ENCODE results near the gene AP3B1.
"Not testable (repeated sequence)": the region's sequence is repeated elsewhere in the genome, so short reads cannot be mapped to it uniquely, and the experiment has no call there.

The AP3B1 gene

DNA sequence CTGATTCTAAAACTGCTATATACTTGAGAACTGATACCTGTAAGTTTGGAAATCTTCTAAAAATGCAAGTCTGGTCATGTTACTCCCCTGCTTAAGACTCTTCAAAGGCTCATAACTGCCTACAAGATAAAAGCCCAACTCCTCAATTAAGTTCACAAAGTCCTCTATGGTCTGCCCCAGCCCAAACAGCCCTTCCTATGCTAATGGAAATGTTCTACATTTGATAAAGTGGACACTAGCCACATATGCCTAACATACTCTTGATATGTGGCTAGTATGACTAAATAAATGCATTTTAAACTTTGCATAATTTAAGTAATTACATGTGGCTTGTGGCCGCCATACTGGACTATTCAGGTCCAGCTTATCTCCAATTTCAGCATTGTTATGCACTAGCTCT lies 204.5 kb downstream of the AP3B1 start:
- DNase-seq (ENCODE audit: low read depth) = no peak
- H3K4me3 ChIP-seq (ENCODE audit: low read depth, low read length) = no peak overlapping the region
- TF ChIP-seq, protein P1, sequence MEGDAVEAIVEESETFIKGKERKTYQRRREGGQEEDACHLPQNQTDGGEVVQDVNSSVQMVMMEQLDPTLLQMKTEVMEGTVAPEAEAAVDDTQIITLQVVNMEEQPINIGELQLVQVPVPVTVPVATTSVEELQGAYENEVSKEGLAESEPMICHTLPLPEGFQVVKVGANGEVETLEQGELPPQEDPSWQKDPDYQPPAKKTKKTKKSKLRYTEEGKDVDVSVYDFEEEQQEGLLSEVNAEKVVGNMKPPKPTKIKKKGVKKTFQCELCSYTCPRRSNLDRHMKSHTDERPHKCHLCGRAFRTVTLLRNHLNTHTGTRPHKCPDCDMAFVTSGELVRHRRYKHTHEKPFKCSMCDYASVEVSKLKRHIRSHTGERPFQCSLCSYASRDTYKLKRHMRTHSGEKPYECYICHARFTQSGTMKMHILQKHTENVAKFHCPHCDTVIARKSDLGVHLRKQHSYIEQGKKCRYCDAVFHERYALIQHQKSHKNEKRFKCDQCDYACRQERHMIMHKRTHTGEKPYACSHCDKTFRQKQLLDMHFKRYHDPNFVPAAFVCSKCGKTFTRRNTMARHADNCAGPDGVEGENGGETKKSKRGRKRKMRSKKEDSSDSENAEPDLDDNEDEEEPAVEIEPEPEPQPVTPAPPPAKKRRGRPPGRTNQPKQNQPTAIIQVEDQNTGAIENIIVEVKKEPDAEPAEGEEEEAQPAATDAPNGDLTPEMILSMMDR (IDR thresholded peaks at IDR 0.05; ENCODE audit: low read depth, low read length, missing control alignments) = no peak

DNA sequence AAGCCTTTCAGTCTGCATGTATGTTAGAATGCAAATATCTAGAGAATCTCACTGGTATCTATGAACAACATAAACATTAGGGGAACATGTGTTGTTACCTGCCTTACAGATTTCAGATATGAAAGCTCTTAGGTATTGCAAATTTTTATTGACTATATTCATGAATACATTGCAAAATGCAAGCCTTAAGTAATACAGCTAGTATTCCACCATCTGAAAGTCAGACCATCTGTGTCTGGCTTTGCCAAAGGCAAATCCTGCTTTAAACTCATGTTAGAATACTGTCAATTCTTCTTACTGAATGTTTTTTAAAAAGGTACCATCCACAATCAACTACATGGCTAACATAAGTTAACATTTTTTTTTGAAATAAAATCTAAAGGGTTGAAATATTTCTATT lies 215.6 kb downstream of the AP3B1 start:
- DNase-seq (ENCODE audit: low read depth) = no peak
- no peak overlapping the region for H3K4me3 ChIP-seq (ENCODE audit: low read depth, low read length)
- TF ChIP-seq, protein P1 (IDR thresholded peaks at IDR 0.05; ENCODE audit: low read depth, low read length, missing control alignments) = no peak

DNA sequence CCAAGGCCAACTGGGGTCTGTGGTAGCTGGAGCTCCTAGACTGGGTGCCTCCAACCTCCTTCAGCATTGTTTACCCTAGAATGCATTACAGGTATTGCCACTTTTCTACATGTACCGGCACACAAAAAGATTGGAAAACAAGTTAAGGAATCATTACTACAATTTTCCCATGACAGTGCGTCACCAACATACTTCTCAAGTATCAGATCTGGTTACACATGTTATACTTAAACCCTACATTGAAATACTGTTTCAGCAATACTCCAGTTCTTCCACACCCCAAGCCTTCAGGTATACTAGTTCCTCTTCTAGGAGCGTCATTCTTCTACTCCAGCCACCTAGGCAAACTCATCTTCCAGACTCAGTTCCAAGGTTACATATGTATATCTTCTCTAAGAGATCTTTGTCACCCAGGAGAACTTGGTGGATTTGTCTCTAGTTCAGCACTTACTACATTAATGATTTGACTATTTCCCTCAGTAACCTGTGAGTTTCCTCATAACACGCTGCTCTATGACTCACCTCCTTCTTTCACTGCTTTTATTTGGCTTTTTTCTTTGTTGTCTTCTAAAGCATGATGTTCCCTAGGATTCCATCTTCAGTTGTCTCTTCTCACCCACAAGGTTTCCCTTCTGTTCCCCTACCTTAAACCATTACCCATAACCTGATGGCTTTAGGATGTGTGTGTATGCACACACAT lies 217.0 kb downstream of the AP3B1 start:
- TF ChIP-seq, protein P1 (IDR thresholded peaks at IDR 0.05; ENCODE audit: low read depth, low read length, missing control alignments) = no peak
- no peak overlapping the region for H3K4me3 ChIP-seq (ENCODE audit: low read depth, low read length)
- DNase-seq (ENCODE audit: low read depth) = no peak

DNA sequence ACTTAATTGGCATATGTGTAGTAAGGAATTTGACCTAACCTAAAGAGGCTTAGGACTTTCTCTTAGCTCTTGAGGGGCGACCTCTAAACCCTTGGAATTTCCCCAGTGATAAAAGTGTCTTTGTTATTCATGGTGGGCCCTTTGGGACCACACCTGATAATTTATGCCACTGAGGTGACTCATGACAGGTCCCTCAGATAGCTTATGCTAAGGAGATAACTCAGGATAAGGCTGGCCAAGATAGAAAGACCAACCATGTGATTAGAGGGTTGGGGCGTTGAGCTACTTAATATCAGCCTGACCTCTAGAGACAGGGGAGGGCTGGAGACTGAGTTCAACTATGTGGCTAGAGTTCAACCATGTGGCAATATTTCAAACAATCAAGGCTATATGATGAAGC lies 218.1 kb downstream of the AP3B1 start:
- DNase-seq (ENCODE audit: low read depth) = no peak
- H3K4me3 ChIP-seq (ENCODE audit: low read depth, low read length) = no peak overlapping the region
- TF ChIP-seq, protein P1 (IDR thresholded peaks at IDR 0.05; ENCODE audit: low read depth, low read length, missing control alignments) = no peak

DNA sequence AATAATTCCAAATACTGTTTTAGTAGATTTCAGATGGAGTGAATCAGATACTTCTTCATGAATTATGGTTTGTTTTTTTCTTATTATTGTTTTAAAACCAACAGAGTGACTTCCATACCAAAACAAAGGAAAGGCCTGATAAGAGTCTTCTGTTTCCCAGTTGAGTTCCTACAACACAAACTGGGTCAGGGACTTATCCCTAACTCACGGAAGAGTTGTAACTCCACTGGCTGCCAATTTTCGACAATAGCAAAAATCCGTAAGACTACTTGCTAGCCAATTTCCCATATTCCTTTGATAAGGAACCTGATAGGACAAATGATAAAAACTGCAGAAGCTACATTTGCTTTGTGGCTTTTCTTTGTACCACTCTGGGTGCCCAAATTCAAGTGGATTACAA lies 219.2 kb downstream of the AP3B1 start:
- no peak for DNase-seq (ENCODE audit: low read depth)
- H3K4me3 ChIP-seq (ENCODE audit: low read depth, low read length) = no peak overlapping the region
- TF ChIP-seq, protein P1 (IDR thresholded peaks at IDR 0.05; ENCODE audit: low read depth, low read length, missing control alignments) = no peak

DNA sequence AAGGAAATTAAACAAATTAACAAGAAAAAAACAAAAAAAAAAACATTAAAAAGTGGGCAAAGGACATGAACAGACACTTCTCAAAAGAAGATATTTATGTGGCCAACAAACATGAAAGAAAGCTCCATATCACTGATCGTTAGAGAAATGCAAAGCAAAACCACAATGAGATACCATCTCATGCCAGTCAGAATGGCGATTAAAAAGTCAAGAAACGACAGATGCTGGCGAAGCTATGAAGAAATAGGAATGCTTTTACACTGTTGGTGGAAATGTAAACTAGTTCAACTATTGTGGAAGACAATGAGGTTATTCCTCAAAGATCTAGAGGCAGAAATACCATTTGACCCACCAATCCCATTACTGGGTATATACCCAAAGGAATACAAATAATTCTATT lies 223.8 kb downstream of the AP3B1 start:
- DNase-seq (ENCODE audit: low read depth); H3K4me3 ChIP-seq (ENCODE audit: low read depth, low read length): not testable (repeated sequence)

DNA sequence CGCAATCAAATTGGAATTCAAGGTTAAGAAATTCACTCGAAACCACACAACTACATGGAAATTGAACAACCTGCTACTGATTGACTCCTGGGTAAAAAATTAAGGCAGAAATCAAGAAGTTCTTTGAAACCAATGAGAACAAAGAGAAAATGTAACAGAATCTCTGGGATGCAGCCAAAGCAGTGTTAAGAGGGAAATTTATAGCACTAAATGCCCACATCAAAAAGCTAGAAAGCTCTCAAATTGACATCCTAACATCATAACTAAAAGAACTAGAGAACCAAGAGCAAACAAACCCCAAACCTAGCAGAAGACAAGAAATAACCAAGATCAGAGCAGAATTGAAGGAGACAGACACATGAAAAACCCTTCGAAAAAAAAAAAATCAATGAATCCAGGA lies 226.9 kb downstream of the AP3B1 start:
- H3K4me3 ChIP-seq (ENCODE audit: low read depth, low read length); DNase-seq (ENCODE audit: low read depth): not testable (repeated sequence)

DNA sequence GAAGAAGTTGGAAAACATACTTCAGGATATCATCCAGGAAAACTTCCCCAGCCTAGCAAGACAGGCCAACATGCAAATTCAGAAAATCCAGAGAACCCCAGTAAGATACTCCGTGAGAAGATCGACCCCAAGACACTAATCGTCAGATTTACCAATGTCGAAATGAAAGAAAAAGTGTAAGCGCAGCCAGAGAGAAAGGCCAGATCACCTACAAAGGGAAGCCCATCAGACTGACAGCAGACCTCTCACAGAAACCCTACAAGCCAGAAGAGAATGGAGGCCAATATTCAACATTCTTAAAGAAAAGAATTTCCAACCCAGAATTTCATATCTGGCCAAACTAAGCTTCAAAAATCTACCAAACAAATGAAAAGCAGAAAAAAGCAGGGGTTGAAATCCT lies 227.8 kb downstream of the AP3B1 start:
- H3K4me3 ChIP-seq (ENCODE audit: low read depth, low read length); DNase-seq (ENCODE audit: low read depth): not testable (repeated sequence)

DNA sequence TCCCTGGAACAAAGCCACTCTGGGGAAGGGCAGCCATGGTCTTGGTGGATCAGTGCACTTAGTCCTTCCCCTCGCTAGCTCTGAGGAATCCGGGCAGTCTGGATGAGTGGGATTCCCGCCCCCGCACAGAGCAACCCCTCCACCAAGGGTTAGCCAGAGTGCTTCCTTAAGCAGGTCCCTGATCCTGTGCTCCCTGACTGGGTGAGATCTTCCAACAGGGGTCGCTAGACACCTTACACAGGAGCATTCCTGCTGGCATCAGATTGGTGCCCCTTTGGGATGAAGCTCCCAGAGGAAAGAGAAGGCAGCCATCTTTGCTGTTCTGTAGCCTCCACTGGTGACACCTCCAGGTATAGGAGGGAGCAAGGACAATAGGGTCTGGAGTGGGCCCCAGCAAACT lies 228.8 kb downstream of the AP3B1 start:
- H3K4me3 ChIP-seq (ENCODE audit: low read depth, low read length) = no peak overlapping the region
- TF ChIP-seq, protein P1 (IDR thresholded peaks at IDR 0.05; ENCODE audit: low read depth, low read length, missing control alignments) = peak; percentile 37
- DNase-seq (ENCODE audit: low read depth) = no peak
